ENCODE results near the gene TMUB1. TPM values are rescaled to one million over a fixed set of nuclear protein-coding genes. Genes with fewer than 3 reads are reported as not detected.
A peak's percentile ranks its signal among the peaks of the same experiment; 100 is the strongest.

TMUB1 gene
- total RNA-seq, 1 experiment from 2014 or later = 45.4 TPM

- no peaks in the 10 kb centered on the region for H3K9me3 ChIP-seq (ENCODE audit: control insufficient read depth, low read depth, low read length)
- H4K91ac ChIP-seq (ENCODE audit: insufficient read length, low read depth, low read length) = no peak overlapping the region
- no peaks in the 10 kb centered on the region for H4K20me1 ChIP-seq (ENCODE audit: control insufficient read depth, insufficient read depth, insufficient read length)
- Mint-ChIP-seq H3K4me1 (peaks cover 19 to 26% of the 10 kb centered on the region in 2 experiments), H3K4me3 (peak overlapping the region in 1 of 2 experiments; percentile 85; a peak in 2 of 5 replicates), H3K36me3 (ENCODE audit: insufficient read depth in 1 of 3, low read depth in 3 of 3) (peaks cover 38 to 65% (median 56%) of the 10 kb centered on the region in 3 experiments), H3K9me3 (no peaks in the 10 kb centered on the region), H3K27me3 (ENCODE audit: low read depth) (peaks cover 16% of the 10 kb centered on the region), H3K27ac (peak overlapping the region in 1 of 3 experiments; percentile 68; a peak in 1 of 7 replicates)
- H2BK20ac ChIP-seq (ENCODE audit: low read depth, low read length, poor library complexity, severe bottlenecking) = no peak overlapping the region
- no peak overlapping the region for H3T11ph ChIP-seq (ENCODE audit: low read length)
- H3K56ac ChIP-seq (ENCODE audit: insufficient read length, low read depth, low read length) = no peak overlapping the region
- H3K23ac ChIP-seq (ENCODE audit: insufficient read length, low read depth, low read length) = no peak overlapping the region
- no peak overlapping the region for H2BK5ac ChIP-seq (ENCODE audit: insufficient read length, low read length)
- no peak overlapping the region for H4K5ac ChIP-seq (ENCODE audit: insufficient read length, low read depth, low read length)
- no peak overlapping the region for H3K27ac ChIP-seq (ENCODE audit: insufficient read length, low read depth, low read length)
- no peak overlapping the region for H3K18ac ChIP-seq (ENCODE audit: insufficient read length, low read depth, low read length)
- WGBS (ENCODE audit: extremely low coverage, insufficient read length, low lambda C conversion rate) = no CpG with 5 or more reads among the region's 24 CpGs
- no peaks in the 10 kb centered on the region for H3K27me3 ChIP-seq (ENCODE audit: insufficient read depth, low read length)
- no peak overlapping the region for H4K8ac ChIP-seq (replicated peaks; ENCODE audit: insufficient read length, low read depth, low read length)
- DNase-seq = peak; percentile 94
- no peak overlapping the region for H2BK12ac ChIP-seq (ENCODE audit: insufficient read length, low read depth, low read length)
- H2AK5ac ChIP-seq (ENCODE audit: insufficient read length, low read length) = no peak overlapping the region
- no peak overlapping the region for H2AFZ ChIP-seq (ENCODE audit: low read length)
- no peak overlapping the region for H3K9ac ChIP-seq (ENCODE audit: extremely low read depth, insufficient read length, low read length)
- TF ChIP-seq CTCF (conservative IDR thresholded peaks at IDR 0.05) = peak; percentile 99
- no peak overlapping the region for H3K4ac ChIP-seq (ENCODE audit: low read depth, low read length)
- no peaks in the 10 kb centered on the region for H3K79me2 ChIP-seq (ENCODE audit: insufficient read depth, low read length)
- H3K4me2 ChIP-seq (ENCODE audit: insufficient read depth, insufficient read length, low read length) = no peak overlapping the region
- no peak overlapping the region for H2BK15ac ChIP-seq (ENCODE audit: low read depth, low read length)
- H3K79me1 ChIP-seq (ENCODE audit: insufficient read depth, low read depth, low read length, poor library complexity, severe bottlenecking) = no peaks in the 10 kb centered on the region
- H3K4me1 ChIP-seq (ENCODE audit: insufficient read depth, low read length) = peaks cover 3% of the 10 kb centered on the region; the same call in 1 of the 2 replicates
- H3K14ac ChIP-seq (ENCODE audit: insufficient read depth, low read length) = no peak overlapping the region
- H2BK120ac ChIP-seq (ENCODE audit: low read depth, low read length, poor library complexity, severe bottlenecking) = no peak overlapping the region
- peaks cover 10% of the 10 kb centered on the region for H3K23me2 ChIP-seq (ENCODE audit: insufficient read length, low read depth, low read length, poor library complexity, severe bottlenecking)
Observed at GRCh38 chr7:151123822-151124464, 40.6 kb upstream of the TMUB1 start.

Data from H9 (cell line).